ENCODE results near the gene MANF.

Gene MANF

DNA sequence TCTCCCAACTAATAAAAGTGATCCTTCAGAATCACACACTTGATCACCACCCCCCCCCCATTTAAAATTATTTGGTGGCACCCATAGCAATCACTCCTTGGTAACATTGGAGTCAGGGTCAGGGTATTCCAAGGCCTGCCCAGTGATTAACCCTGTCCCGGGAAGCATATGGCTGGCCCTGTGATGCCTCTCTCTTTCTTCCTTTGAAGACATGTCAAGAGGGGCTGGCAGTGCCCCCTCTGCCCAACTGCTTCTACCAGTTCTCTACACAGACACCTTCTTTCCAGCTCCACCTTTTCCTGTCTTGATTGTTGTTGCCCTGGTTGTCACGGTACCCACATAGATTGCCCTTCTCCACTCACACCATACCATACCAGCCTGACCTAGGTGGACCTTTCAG lies 30.9 kb upstream of the MANF start:
- DNase-seq, result no peak
- no peaks in the 10 kb centered on the region for H3K9me3 ChIP-seq
- TF ChIP-seq, protein P1, sequence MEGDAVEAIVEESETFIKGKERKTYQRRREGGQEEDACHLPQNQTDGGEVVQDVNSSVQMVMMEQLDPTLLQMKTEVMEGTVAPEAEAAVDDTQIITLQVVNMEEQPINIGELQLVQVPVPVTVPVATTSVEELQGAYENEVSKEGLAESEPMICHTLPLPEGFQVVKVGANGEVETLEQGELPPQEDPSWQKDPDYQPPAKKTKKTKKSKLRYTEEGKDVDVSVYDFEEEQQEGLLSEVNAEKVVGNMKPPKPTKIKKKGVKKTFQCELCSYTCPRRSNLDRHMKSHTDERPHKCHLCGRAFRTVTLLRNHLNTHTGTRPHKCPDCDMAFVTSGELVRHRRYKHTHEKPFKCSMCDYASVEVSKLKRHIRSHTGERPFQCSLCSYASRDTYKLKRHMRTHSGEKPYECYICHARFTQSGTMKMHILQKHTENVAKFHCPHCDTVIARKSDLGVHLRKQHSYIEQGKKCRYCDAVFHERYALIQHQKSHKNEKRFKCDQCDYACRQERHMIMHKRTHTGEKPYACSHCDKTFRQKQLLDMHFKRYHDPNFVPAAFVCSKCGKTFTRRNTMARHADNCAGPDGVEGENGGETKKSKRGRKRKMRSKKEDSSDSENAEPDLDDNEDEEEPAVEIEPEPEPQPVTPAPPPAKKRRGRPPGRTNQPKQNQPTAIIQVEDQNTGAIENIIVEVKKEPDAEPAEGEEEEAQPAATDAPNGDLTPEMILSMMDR (IDR thresholded peaks at IDR 0.05), result no peak
- H3K36me3 ChIP-seq, result no peaks in the 10 kb centered on the region
- no peaks in the 10 kb centered on the region for H3K4me1 ChIP-seq
- H3K27me3 ChIP-seq, result no peaks in the 10 kb centered on the region
- intact Hi-C loops (cut with DNase I; ENCODE audit: low total_unique reads), result no loop called here
- no peak overlapping the region for H3K27ac ChIP-seq
- H3K4me3 ChIP-seq, result no peak overlapping the region

DNA sequence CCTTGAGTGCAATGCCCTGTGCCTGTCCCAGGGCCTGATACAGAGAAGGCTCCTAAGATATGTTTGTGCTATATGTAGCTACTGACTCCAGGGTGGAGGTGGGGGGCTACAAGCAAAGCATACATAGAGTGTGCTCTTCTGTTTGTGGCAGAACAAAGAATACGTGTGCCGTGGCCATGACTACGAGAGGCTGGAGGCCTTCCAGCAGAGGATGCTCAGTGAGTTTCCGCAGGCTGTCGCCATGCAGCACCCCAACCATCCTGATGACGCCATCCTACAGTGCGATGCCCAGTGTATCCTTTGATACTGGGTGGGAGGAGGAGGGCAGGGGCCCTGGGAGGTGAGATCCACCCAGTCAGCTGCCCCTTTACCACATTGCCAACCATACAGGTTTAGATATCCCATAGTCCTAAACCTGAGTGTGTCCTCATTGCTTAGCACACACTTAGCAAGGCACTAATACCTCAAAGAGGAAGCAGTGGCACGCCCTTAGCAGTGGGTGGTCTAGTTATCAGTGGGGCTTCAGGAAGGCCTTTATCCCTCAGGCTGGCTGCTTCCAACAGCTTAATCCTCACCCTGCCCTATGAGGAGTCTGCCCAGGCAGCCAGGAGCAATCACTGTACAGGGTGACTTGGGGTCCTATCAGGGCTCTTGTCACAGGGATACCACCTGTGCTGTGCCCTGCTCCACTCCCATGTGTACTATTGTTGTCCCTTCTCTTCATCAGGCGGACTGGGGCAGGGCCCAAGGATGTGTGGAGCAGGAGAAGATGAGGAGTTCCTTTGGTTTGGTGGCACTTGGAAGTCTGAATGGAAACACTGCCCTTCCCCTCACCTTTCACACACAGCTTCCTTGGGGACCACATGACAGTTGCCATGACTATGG lies 30.1 kb upstream of the MANF start:
- no peak for DNase-seq
- no peaks in the 10 kb centered on the region for H3K36me3 ChIP-seq
- TF ChIP-seq, protein P1 (IDR thresholded peaks at IDR 0.05), result no peak
- H3K4me3 ChIP-seq, result no peak overlapping the region
- H3K27me3 ChIP-seq, result no peaks in the 10 kb centered on the region
- H3K27ac ChIP-seq, result no peak overlapping the region
- intact Hi-C loops (cut with DNase I; ENCODE audit: low total_unique reads), result no loop called here
- no peaks in the 10 kb centered on the region for H3K9me3 ChIP-seq
- H3K4me1 ChIP-seq, result no peaks in the 10 kb centered on the region

DNA sequence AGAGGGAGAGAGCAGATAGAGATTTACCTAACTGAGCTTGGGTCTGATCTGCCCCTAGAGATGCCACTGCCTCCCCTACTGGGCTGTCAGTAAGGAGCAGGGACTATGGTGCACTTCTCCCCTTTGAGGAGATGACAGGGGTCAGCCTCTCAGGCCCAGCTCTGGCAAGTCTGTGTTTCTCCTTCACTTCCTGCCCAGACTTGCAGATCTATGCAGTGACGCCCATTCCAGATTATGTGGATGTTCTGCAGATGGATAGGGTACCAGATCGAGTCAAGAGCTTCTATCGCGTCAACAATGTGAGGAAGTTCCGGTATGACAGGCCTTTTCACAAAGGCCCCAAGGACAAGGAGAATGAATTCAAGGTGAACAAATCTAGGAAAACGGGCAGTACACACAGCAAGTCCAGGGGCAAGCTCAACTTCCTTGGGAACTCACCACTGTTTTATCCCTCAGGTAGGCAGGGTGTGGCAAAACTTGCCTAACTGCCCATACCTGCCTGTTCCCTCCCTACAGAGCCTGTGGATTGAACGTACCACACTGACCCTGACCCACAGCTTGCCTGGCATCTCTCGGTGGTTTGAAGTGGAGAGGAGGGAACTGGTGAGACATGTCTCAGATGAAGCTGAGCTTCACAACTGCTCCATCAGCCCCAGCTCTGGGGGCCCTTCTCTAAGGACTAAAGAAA lies 29.1 kb upstream of the MANF start:
- no peak for DNase-seq
- no peaks in the 10 kb centered on the region for H3K27me3 ChIP-seq
- intact Hi-C loops (cut with DNase I; ENCODE audit: low total_unique reads), result no loop called here

DNA sequence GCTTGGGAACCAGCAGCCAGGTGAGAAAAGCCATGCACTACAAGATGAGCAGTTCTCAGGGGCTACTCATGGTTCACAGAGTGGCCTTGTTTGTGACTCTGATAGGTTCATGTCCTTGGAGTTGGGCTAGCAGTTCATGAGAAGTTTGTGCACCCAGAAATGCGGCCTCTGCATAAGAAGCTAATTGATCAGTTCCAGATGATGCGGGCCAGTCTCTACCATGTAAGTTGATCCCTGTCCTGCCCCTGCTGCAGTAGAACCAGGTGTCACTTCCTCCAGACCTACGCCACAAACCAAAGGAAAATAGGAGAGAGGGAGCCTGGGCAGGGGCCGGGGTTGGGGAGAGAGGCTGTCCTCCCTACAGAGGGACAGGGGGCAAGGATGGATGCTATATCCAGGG lies 27.2 kb upstream of the MANF start:
- Histone ChIP-seq H3K9me3 (no peaks in the 10 kb centered on the region), H3K4me1 (no peaks in the 10 kb centered on the region), H3K4me3 (no peak overlapping the region), H3K27ac (no peak overlapping the region), H3K36me3 (no peaks in the 10 kb centered on the region), H3K27me3 (no peaks in the 10 kb centered on the region)
- intact Hi-C loops (cut with DNase I; ENCODE audit: low total_unique reads), result no loop called here
- TF ChIP-seq, protein P1 (IDR thresholded peaks at IDR 0.05), result no peak
- no peak for DNase-seq

More for the DNA sequence above, 29.1 kb upstream of the MANF start:
- Histone ChIP-seq H3K36me3 (no peaks in the 10 kb centered on the region), H3K4me1 (no peaks in the 10 kb centered on the region), H3K27ac (no peak overlapping the region), H3K4me3 (no peak overlapping the region), H3K9me3 (no peaks in the 10 kb centered on the region)
- TF ChIP-seq, protein P1 (IDR thresholded peaks at IDR 0.05), result no peak

DNA sequence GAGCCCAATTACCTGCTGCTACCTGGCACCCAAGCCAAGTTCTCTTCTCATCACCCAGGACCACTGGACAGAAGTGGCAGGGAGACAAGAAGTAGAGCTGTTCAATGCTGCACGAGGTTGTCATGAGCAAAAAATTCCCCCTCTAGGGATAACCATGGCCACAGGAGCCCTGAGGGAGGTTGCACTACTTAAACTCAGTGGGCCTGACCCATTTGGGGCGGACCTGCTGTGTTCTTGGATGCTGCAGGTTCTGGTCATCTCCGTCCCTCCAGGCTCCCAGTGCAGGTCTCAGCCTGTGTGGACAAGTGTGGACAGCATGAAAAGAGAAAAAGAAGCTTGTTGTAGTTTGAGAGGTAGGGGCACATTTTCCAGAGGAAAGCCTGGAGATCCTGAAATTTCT lies 26.1 kb upstream of the MANF start:
- Histone ChIP-seq H3K27ac (no peak overlapping the region), H3K4me1 (no peaks in the 10 kb centered on the region), H3K27me3 (no peaks in the 10 kb centered on the region), H3K9me3 (no peaks in the 10 kb centered on the region), H3K36me3 (no peaks in the 10 kb centered on the region), H3K4me3 (no peak overlapping the region)
- TF ChIP-seq, protein P1 (IDR thresholded peaks at IDR 0.05), result no peak
- DNase-seq, result no peak
- intact Hi-C loops (cut with DNase I; ENCODE audit: low total_unique reads), result no loop called here

All from tibial artery (tissue), 4 donors.